COLO829 (cell line): ENCODE data around the gene GCNT2.
"Not testable (repeated sequence)": the region's sequence is repeated elsewhere in the genome, so short reads cannot be mapped to it uniquely, and the experiment has no call there.

ENCODE experiments used
- DNase-seq: peaks from one replicate; pipeline ENCODE4 v3.0.0; 2012; ENCODE audit warnings: low spot score

Gene GCNT2

GRCh38 chr6:10580570-10580969 is 59.4 kb downstream of the GCNT2 start:
- DNase-seq: no peak

GRCh38 chr6:10581402-10581801 is 60.3 kb downstream of the GCNT2 start:
- DNase-seq: not testable (repeated sequence)

- no peak for DNase-seq
These were observed 61.8 kb downstream of the GCNT2 start for GRCh38 chr6:10582774-10583508.

GRCh38 chr6:10583509-10583901 is 62.4 kb downstream of the GCNT2 start:
- DNase-seq: no peak

- DNase-seq: no peak
These were observed 63.5 kb downstream of the GCNT2 start for GRCh38 chr6:10584607-10585006.

- DNase-seq: no peak
These were observed 64.2 kb downstream of the GCNT2 start for GRCh38 chr6:10585209-10585845.

GRCh38 chr6:10586302-10586701 is 65.2 kb downstream of the GCNT2 start:
- no peak for DNase-seq

GRCh38 chr6:10587656-10588406 is 66.7 kb downstream of the GCNT2 start:
- no peak for DNase-seq

GRCh38 chr6:10588562-10589428 is 67.6 kb downstream of the GCNT2 start:
- DNase-seq: no peak

GRCh38 chr6:10589429-10589727 is 68.2 kb downstream of the GCNT2 start:
- DNase-seq: no peak

- DNase-seq: no peak
These were observed 68.8 kb downstream of the GCNT2 start for GRCh38 chr6:10589983-10590382.

- DNase-seq: peak; percentile 96
These were observed 70.4 kb downstream of the GCNT2 start for GRCh38 chr6:10591422-10592160.

- no peak for DNase-seq
These were observed 74.8 kb downstream of the GCNT2 start for GRCh38 chr6:10595731-10596664.

GRCh38 chr6:10597499-10598001 is 76.4 kb downstream of the GCNT2 start:
- DNase-seq: no peak

- DNase-seq: no peak
These were observed 77.2 kb downstream of the GCNT2 start for GRCh38 chr6:10598084-10598960.

- no peak for DNase-seq
These were observed 77.9 kb downstream of the GCNT2 start for GRCh38 chr6:10599046-10599445.

GRCh38 chr6:10600681-10601080 is 79.5 kb downstream of the GCNT2 start:
- not testable (repeated sequence) for DNase-seq

- DNase-seq: no peak
These were observed 82.1 kb downstream of the GCNT2 start for GRCh38 chr6:10603219-10603618.

GRCh38 chr6:10609038-10609437 is 87.9 kb downstream of the GCNT2 start:
- DNase-seq: no peak
